ENCODE results near the gene CYSLTR2.

GRCh38 chr13:48621056-48621455, 32.7 kb upstream of the CYSLTR2 start:
- no peak for TF ChIP-seq CTCF (IDR thresholded peaks at IDR 0.05)
- no peak for TF ChIP-seq POLR2A (IDR thresholded peaks at IDR 0.05)
